Body of pancreas (tissue), 4 donors: Measurements from ENCODE around the gene KLK2.

Experiments used
- CTCF ChIP-seq, 7 experiments: fragments of 450-650 bp in 4 of 7; fragments of 200-600 bp in 3 of 7; sonication (generic) in 3 of 7; IDR thresholded peaks; one replicate each; pipeline ENCODE4 v1.5.1; 2016 to 2019; ENCODE audit warnings: antibody characterized with exemption in 7 of 7
- POLR2A ChIP-seq, 3 donors: fragments of 450-650 bp; IDR thresholded peaks; one replicate each; pipeline ENCODE4 v1.6.1; 2016; ENCODE audit warnings: antibody characterized with exemption in 3 of 3, mild to moderate bottlenecking in 2 of 3

- TF ChIP-seq CTCF (IDR thresholded peaks at IDR 0.05): no peak
- no peak for TF ChIP-seq POLR2A (IDR thresholded peaks at IDR 0.05)
Observed at GRCh38 chr19:50835103-50835784, 38.0 kb upstream of the KLK2 start.
